DMS53 treated with DMSO at 0.1 percent for 48 hours (cell line): ENCODE results near the gene TCF20.
A peak's percentile ranks its signal among the peaks of the same experiment; 100 is the strongest.

Experiments
- DNase-seq: peaks from one replicate; lab custom pipeline; 2025; ENCODE audit not compliant: unreplicated experiment; lab: John Stamatoyannopoulos, UW

TCF20 gene

DNA sequence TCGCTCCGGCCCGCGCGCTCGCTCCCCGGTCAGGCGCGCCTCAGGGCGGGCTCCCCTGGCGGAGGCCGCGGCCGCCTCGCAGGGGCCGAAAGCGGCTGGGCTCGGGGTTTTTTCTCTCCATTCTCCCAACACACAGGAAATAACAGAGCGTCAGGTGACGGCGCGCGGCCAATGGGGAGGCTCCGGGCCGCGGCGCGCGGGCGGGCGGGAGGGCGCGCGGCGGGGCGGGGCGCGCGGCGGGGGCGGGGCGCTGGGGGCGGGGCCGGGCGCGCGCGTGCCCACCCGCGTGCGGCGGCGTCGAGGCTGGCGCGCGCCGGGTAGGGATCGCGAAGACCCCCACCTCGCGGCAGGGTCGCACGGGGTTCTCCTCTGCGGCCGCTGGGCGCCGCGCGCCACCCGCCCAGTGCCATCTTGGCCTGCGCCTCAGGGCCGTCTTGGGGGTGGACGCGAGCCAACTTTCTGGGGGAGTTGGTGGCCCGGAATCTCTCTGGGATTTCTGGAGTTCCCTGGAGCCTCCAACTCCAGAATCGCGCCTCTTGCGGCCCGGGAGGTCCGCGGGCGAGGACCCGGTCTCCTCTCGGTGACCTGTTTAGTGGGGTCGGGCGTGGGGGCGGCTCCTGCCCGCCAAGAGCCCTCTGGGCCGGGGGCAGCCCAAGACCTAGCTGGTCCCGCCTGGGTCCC is at the start of gene TCF20:
TSS of gene TCF20 (minus strand) at position 144 of the 681 bp plus-strand sequence. CDS start 55,348 bp downstream, outside the sequence.
- peak; percentile 33 for DNase-seq

DNA sequence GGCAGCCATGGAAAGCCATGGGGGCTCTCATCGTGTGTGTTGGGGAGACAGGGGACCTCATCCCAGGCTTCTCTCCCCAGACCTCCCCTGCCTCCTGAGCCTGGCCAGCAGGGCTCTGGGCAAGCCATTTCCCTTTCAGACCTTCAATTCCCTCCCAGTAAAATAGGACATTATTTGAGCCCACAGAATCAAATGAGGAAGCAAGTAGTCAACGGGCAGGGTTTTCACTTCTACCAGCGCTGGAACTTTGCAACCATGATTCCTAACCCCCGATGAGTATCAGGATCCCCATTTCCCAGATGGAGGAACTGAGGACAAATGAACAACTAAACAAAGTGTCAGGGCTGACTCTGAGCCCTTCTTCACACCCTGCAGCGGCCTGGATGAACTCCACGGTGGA is 48.9 kb upstream of the TCF20 start:
- DNase-seq = no peak

DNA sequence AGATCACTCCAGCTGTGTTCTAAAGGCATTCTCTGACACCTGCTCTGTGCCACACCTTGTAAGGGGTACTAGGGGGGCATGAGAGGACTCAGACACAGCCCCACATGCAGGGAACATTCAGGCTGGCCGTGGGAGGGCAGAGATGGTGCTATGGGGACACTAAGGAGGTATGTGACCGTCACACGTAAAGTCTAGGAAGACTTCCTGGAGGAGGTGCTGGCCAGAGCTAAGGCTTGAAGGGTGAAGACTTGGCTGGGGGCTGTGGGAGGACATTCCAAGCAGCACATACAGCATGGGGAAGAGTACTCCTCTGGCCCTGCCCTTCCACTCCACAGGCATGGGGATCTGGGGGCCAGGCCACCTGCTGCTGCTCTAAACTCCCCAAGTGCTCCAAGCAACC is 48.5 kb upstream of the TCF20 start:
- DNase-seq = no peak

DNA sequence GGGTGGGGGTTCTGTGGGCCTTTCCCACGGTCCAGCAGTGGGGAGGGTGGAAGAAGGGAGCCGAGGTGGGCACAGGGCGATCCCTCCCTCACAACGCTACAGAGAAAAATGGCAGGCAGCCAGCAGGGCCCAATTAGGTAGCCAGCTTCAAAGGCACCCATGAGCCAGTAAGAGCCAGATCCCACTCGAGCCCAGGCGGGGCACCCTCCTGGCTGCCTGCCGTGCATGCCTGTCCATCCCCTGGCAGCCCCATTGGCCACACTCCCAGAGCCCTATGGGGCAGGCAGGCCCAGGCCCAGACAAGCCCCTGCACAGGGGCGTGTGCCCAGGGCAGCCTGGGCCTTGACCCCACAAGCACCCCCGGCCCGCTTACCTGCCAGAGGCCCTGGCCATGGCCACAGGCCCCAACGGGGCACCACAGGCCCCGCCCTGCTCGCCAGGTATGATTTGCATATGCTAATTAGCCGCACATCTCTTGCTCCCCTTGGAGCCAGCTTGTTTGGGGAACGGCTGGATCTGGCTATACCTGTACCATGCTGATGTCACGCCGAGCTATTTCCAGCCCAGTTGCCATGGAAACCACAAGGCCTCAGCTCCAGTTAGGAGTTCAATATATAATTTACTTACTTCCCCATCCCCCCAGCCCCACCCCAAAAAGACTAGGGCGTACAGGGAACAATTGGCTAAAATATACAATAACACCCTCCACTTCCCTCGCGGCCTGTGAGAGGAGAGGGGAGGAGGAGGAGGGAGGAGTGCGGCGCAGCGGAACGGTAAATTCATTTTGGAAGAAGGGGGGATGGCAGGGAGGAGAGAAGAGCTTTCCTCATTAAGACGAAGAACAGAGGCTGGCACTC is 47.5 kb upstream of the TCF20 start:
- peak; percentile 34 for DNase-seq

DNA sequence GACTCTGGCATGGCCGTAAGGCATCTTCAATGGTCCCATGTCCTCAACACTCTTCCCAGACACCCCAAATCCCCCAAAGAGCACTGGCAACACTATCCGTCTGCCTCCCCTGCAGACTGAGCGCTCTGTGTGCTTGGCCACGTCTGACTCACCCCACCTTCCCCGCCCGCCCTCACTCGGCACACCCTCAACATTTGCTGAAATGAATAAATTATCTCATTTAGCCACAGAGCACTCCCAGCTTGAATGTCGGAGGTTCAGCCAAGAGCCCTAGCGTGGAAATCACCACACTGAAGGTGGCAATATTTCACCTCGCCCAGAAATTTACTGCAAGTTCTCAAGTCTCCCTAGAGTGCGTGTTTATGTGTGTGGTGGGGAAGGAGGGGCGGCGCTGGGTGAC is 46.6 kb upstream of the TCF20 start:
- DNase-seq = no peak

DNA sequence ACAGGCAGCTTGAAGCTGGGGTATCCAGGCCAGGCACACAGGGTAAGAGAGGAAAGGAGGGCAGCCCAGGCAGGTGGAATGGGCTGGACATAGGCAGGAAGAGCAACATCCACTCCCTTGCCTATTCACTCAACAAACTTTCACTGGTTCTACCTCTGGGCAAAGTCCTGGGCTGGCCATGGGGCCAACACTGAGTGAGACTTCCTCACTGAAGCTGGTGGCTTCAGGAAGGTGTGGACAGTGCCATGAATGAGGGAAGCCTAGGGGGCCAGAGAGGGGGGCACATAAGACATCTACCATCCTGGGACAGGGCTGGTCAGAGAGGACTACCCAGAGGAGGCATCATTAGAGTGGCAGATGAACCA is 44.9 kb upstream of the TCF20 start:
- no peak for DNase-seq

DNA sequence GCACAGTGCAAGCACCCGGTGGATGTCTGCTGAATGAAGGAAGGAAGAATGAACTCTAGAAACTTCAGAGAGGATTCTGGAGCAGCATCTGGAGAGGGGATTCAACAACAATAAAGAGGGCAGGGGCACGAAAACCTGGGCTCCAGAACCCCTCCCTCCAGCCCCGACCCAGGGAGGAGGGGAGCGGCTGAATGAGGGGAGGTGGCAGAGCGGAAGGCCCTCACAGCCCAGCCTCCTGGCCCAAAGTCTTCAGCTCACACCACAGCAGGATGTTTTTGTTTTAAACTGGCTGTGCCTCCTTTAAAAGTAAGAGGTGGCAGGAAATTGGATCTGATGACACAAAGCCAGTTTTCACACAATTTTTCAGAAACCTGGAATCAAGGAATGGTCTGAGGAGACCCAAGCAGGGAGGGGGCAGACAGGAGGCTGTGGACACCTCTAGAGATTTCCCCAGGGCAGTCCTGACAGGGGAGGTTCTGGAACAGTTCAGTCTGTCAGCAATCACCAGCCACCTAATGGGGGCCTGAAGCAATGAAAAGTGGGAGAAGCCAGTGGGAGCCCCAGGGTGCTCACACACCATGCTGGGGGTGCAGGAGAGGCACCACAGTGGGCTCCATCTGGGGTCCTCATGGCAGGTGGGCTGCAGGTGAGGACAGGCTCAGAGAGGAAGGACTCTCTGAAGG is 44.4 kb upstream of the TCF20 start:
- no peak for DNase-seq

DNA sequence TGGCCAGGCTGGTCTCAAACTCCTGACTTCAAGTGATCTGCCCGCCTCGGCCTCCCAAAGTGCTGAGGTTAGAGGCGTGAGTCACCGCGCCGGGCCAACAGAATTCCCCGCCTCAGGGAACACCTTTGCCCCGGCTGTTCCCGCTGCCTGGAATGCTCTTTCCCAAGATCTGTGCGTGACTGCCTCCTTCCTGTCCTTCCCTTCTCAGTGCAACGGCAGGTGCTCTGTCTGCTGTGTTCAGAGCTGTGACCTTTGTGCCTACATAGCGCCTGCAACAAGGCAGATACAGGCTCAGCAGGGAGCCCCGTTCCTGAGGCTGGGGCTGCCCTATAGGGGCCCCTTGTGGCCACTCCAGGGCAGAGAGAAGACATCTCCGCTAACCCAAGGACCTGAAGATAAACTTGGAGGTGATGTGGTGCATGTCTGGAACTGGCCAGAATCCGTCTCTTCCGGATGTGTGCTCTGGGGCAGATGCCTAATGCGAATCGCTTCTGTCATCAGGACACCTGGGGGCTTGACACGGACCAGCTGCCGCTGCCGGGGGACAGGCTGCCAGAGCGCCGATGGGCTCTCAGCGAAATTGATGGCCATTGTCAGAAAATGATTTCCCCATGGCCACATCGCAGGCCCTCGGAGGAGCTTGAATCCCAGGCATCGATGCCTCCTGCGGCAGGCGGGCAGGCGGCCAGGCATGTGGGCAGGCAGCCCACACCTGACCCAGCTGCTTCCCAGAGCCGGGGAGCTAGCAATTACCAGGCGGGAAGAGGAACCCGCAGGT is 43.5 kb upstream of the TCF20 start:
- DNase-seq = peak; percentile 88

DNA sequence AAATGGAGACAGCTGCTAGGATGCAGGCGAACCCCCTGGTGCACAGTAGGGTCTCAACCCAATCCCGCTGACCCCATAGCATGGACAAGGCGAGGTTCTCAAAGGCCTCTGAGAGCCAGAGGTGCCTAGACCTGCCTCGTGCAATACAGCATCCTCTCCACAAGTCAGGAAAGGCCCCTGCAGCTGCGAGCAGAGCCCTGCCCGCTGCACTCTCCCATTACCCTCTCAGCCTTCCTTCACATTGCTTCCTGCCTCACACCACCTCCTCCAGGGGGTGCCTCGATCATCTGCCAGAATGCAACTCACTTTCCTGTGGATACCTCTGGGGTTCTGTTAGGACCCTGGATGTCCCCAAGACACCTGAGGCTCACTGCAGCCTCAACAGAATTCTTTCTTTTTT is 42.8 kb upstream of the TCF20 start:
- DNase-seq = no peak

DNA sequence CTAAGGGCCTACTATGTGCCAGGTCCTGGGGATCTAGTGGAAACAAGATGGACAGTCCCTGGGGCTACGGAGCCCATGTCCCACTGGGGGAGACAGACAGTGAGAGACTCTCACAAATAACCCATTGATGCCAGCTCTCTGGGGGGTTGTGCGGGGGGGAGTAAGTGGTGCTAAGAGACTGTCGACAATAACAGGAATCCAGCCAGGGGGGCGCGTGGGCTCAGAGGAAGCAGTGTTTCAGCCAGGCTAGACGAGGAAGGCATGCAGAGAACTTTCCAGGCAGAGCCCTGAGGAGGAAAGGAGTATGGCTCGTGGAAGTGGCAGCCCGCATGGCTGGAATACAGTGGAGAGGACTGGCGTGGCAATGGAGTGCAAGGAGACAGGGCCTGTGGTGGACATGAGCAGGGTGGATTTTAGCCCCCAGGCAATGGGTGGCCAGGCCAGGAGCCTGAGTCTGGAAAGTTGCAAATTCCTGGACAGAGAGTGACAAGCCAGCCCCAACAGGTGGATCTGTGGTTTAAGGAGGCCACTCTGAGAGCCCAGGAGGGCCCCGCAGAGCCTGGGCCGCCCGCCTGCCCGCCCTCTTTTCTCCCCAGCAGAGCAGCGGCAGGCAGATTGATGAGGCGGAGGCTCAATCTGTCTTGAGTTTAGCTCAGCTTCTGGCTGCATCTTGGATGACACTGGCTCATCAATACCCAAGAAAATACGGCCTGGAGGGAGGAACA is 40.0 kb upstream of the TCF20 start:
- DNase-seq = no peak

DNA sequence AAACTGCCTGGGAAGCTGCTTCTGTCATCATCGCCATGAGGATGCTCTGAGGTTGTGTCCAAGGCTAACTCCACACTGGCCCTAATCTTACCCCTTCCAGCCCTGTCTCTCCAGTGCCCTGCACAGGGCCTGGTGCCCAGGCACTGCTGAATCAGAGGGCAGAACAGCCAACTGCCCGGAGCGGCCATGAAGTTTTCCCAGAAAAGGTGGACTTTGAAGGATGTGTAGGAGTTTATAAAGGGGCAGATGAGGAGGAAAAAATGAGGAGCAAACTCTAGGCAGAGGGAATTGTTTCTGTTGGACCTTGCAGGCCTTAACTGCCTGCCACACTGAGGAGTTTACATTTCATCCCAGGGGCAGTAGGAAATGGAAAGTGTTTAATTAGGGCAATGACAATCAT is 39.4 kb upstream of the TCF20 start:
- DNase-seq = no peak

DNA sequence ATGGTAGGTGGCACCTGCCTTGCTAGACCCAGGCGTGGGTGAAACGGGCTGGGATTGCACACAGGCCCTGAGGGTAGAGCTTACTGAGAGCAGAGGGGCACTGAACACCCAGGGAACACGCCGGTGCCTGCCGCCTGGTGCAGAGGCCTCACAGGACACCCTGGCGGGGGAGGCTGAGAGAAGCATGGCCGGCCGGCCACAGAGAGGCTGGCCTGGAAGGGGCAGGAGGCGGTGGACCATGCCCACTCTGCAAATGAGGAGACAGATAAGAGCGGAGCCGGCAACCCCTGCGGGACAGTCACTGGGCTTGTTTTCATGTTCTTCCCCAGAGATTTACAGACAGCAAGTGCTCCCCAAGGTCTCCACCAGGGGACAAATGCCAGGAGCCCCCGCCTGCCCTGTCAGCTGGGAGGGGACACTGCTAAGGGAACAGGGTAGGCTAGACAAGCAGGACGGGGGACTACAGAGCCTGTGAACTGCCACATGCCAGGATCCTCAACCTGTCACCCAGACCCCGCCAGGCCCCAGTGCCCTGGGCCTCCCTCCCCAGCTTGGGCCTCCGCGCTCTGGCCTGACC is 38.5 kb upstream of the TCF20 start:
- no peak for DNase-seq

DNA sequence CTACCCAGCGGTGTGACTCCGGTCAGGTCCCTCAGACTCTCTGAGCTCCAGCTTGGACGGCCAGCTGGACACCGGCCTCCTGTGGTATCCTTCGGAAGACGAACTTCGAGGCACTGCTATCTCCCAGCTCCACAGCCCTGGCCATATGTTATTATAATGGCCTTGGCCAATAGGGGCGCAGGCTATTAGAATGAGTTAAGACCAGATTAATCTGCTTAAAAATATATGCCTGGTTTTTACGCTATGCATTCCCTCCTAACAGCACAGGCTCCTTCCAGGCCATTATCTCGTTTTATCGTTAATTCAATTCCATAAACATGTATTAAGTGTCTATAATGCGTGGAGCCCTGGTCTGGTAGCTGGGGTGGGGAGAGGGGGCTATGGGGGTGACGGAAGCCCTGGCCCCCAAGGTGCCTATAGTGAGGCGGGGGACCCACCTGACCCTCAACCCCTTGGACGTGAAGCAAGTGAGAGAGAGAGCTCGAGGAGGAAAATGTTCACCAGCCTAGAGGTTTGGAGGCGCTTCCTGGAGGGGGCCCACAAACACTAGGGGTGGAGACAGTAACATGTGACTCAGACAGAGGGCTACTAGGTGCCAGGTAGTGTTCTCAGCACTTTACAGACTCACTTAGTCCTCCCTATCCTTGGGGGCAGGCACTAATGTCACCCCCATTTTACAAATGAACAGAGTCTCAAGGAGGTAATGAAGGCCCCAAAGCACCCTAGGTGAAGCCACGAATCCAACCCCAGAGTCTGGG is 37.5 kb upstream of the TCF20 start:
- no peak for DNase-seq

DNA sequence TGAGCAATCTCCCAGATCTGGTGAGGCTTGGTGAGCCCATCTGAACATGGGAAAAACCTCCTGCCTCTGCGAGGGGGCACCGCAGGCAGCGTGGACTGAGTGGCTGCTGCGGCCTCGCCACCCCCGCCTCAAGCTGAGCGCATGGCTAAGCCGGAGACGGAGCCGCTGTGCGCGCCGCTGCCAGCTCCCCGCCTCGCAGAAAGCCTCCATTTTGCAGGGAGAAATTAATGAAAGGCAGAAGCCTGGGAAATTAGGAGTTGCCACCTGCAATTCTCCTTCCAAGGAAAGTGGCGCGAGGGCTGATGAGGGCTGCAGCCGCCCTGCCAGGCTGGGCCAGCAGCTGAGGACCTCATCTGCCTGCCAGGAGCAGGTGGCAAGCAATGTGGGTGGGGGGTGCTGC is 35.6 kb upstream of the TCF20 start:
- DNase-seq = no peak

DNA sequence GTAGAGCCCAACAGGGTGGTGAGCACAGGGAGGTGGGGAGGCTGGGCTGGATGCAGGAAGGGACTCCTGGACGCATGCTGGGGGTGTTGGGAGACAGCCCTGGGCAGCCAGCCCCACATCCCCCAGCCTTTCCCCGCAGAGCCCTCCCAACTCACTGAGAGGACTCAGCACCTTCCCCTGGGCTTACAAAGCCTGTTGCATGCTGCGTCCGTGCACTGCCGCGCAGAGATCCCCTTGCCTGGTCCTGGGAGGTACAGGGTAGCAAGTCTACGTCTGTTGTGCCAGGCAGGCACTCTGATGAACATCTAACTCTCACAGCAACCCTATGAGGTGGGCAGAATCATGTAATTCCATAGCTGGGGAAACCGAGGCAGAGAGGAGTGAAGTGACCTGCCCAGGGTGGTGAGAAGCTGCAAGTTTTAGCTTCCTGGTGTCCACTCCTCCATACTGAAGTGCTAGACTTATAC is 33.9 kb upstream of the TCF20 start:
- DNase-seq = no peak

DNA sequence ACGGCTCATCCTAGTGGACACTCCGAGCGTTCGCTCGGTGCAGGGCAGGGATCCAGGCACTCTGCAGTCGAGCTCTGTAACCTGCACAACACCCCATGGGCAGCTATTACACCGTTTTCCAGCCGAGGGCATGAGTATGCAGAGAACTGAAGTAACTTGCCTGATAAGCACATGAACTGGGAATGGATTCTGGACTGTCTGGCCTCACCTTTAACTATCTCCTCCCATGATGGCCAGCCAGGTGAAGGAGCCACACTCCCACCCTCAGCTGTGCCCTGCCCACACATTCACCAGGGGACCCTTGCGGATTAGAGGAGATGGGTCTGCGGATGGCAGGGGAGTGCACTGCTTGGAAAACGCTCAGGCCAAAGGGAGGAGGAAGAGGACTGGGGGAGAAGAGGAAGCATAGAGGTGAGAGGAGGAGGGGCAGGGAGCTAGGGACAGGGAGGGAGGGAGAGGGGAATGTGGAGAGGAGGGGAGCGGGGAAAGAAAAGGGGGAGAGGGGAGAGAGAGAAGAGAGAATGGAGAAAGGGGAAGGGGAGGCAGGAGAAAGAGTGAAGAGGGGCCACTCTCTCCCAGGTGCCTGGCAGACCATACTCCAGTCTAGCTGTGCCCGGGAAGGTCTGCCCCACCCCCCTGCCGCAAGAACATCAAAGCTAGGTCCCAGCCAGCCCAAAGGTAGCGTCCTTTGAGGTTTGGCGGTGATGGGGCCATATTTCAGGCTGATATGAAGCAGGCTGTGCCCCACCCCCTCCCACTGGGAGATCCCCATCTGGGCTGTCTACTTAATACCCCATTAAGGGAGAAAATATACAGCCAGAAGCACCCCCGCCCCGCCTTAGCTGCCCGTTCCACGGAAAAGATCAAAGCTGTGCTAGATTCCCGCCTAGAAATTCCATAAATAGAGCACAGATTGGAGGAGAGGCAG is 33.2 kb upstream of the TCF20 start:
- no peak for DNase-seq

DNA sequence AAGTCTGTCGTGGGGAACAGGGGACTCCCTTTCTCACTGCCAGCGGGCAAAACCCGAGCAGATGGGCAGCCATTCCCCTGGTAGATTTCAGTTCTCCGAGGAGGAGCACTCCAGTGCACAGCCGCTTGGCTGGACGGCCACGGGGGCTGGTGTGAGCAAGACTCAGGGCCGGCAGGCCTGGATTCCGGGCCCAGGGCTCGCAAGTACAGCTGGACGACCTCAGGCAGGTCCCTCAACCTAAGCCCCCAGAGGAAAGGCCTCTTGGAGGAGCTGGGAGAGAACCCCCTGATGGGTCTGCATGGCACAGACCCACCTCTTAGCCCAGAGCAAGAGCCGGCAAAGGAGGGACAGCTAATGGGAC is 31.3 kb upstream of the TCF20 start:
- no peak for DNase-seq

DNA sequence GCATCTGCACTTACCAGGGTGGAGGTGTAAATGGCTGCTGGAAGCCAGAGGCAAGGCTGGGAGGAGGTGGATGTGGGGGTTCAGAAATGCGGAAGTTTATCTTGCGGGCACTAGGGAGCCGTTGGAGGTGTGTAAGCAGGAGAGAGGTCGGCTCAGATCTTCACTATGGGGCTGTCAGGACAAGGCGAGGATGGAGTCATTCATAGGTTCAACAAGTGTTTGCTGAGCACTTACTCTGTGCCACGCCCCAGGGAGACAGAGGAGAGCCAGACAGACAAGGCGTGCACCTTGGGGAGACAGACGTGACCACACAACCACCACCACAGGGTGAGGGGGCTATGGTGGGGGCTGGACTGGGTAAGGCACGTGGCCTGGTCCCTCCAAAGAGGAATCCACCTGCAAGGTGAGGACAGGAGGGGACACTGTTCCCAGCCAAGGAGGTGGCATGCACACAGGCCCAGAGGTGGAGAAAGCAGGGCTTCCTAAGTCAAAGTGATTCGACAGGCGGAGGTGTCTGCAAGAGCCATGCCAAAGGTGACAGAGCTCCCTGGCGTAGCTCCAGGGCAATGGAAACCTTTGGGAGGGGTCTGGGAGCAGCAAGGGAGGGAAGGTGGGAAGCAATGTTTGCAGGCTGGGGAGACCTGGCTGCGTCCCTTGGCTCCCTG is 30.8 kb upstream of the TCF20 start:
- no peak for DNase-seq
